ENCODE data around the gene FOSB. TPM values are rescaled to one million over a fixed set of nuclear protein-coding genes. Genes with fewer than 3 reads are reported as not detected.

FOSB gene
- total and polyA plus RNA-seq, 9 of the 15 experiments (the other 6 are each of a cell fraction or from before 2014, with no cell fraction given) = 0.11 to 2.7 (median 0.73) TPM

- TF ChIP-seq MEF2D (tag; conservative IDR thresholded peaks at IDR 0.05; ENCODE audit: low read depth) = no peak
- TF ChIP-seq HBP1 (CRISPR knock-in tag; IDR thresholded peaks at IDR 0.05) = no peak
- TF ChIP-seq HNRNPUL1 (IDR thresholded peaks at IDR 0.05; ENCODE audit: low read length) = no peak
- no peak for TF ChIP-seq SIX5 (IDR thresholded peaks at IDR 0.05; ENCODE audit: borderline replicate concordance in 1 of 2, insufficient read depth in 1 of 2, low read depth in 1 of 2, low read length in 2 of 2)
- TF ChIP-seq SIN3B (IDR thresholded peaks at IDR 0.05; ENCODE audit: low read depth) = no peak
- peak; percentile 96 for TF ChIP-seq ZFP36 (IDR thresholded peaks at IDR 0.05; ENCODE audit: low read depth, low read length, partially characterized antibody)
- no peak for TF ChIP-seq COPS2 (conservative IDR thresholded peaks at IDR 0.05)
- TF ChIP-seq PPARD (CRISPR knock-in tag; IDR thresholded peaks at IDR 0.05) = no peak
- TF ChIP-seq EP300 (IDR thresholded peaks at IDR 0.05; ENCODE audit: low read length) = no peak
- peak; percentile 12 for TF ChIP-seq RBM39 (optimal IDR thresholded peaks at IDR 0.05; ENCODE audit: low read depth, low read length)
- TF ChIP-seq ZNF431 (CRISPR knock-in tag; IDR thresholded peaks at IDR 0.05) = no peak
- no peak for TF ChIP-seq PREB (CRISPR knock-in tag; IDR thresholded peaks at IDR 0.05)
- no peak for TF ChIP-seq CHD4 (IDR thresholded peaks at IDR 0.05; ENCODE audit: insufficient read depth, insufficient replicate concordance, low read depth, low read length, poor library complexity, severe bottlenecking)
- no peak for TF ChIP-seq CHAMP1 (IDR thresholded peaks at IDR 0.05)
- no peak for TF ChIP-seq PBX2 (CRISPR knock-in tag; IDR thresholded peaks at IDR 0.05; ENCODE audit: low read depth)
- no peak for TF ChIP-seq PBX2 (tag; conservative IDR thresholded peaks at IDR 0.05; ENCODE audit: low read depth)
- no peak for TF ChIP-seq THAP7 (CRISPR knock-in tag; IDR thresholded peaks at IDR 0.05)
- TF ChIP-seq KLF13 (tag; IDR thresholded peaks at IDR 0.05; ENCODE audit: borderline replicate concordance, low read depth) = no peak
- TF ChIP-seq SUPT5H (IDR thresholded peaks at IDR 0.05) = no peak
- TF ChIP-seq BRD4 (IDR thresholded peaks at IDR 0.05) = peak; percentile 40; the same call in 1 of the 2 replicates
- no peak for TF ChIP-seq ZNF12 (CRISPR knock-in tag; IDR thresholded peaks at IDR 0.05)
Observed at GRCh38 chr19:45514376-45515051, 46.7 kb downstream of the FOSB start (continued).
